ENCODE data around the gene FAHD2A. TPM values are rescaled to one million over a fixed set of nuclear protein-coding genes. Genes with fewer than 3 reads are reported as not detected.

The FAHD2A gene
- polyA plus RNA-seq, 1 donor (not counting 4 experiments of a cell fraction or from before 2014, with no cell fraction given), result 27.2 TPM

GRCh38 chr2:95372845-95373244 lies 29.7 kb upstream of the FAHD2A start:
- no peak for FAIRE-seq

GRCh38 chr2:95374029-95374428 lies 28.5 kb upstream of the FAHD2A start:
- dilution Hi-C loops (cut with MboI; ENCODE audit: extremely low pct_ligation_motif_present, low sequenced_read_pairs), result no loop called here
- no peak overlapping the region for H3K4me3 ChIP-seq (ENCODE audit: control insufficient read depth in 2 of 3, extremely low read depth in 1 of 3, insufficient read depth in 2 of 3, low read depth in 1 of 3, low read length in 3 of 3)
- no peak overlapping the region for H3K9ac ChIP-seq (ENCODE audit: control insufficient read depth, extremely low read depth, insufficient read depth, low read length)
- H3K4me2 ChIP-seq (ENCODE audit: control insufficient read depth, extremely low read depth, insufficient read depth, low read depth, low read length), result no peak overlapping the region
- no peaks in the 10 kb centered on the region for H4K20me1 ChIP-seq (ENCODE audit: control insufficient read depth, extremely low read depth, insufficient read depth, low read length)
- no peaks in the 10 kb centered on the region for H3K4me1 ChIP-seq (ENCODE audit: control insufficient read depth, extremely low read depth, insufficient read depth, low read length)
- TF ChIP-seq CTCF (optimal IDR thresholded peaks at IDR 0.05 in 1 of 3, IDR thresholded peaks at IDR 0.05 in 1 of 3, conservative IDR thresholded peaks at IDR 0.05 in 1 of 3; ENCODE audit: extremely low read depth in 1 of 3, insufficient read depth in 2 of 3, low read length in 3 of 3) (no peak), EZH2 (IDR thresholded peaks at IDR 0.05; ENCODE audit: low read length) (no peak)
- no peaks in the 10 kb centered on the region for H3K36me3 ChIP-seq (ENCODE audit: control insufficient read depth in 2 of 2, extremely low read depth in 1 of 2, insufficient read depth in 2 of 2, low read length in 2 of 2)
- FAIRE-seq (no peak), DNase-seq (ENCODE audit: low read depth, low spot score) (no peak)
- no peaks in the 10 kb centered on the region for H3K9me1 ChIP-seq (ENCODE audit: control insufficient read depth, extremely low read depth, insufficient read depth, low read length)
- H2AFZ ChIP-seq (ENCODE audit: control insufficient read depth, low read length), result no peak overlapping the region
- H3K27ac ChIP-seq (ENCODE audit: control insufficient read depth, insufficient read depth, low read length), result no peak overlapping the region
- no peaks in the 10 kb centered on the region for H3K79me2 ChIP-seq (ENCODE audit: control insufficient read depth, insufficient read depth, low read length)
- no peaks in the 10 kb centered on the region for H3K9me3 ChIP-seq (ENCODE audit: control insufficient read depth, low read depth, low read length)
- no peaks in the 10 kb centered on the region for H3K27me3 ChIP-seq (ENCODE audit: control insufficient read depth, extremely low read depth, insufficient read depth, low read length)

More at GRCh38 chr2:95372845-95373244, 29.7 kb upstream of the FAHD2A start:
- Histone ChIP-seq H3K4me3 (ENCODE audit: control insufficient read depth in 2 of 3, extremely low read depth in 1 of 3, insufficient read depth in 2 of 3, low read depth in 1 of 3, low read length in 3 of 3) (no peak overlapping the region), H3K4me1 (ENCODE audit: control insufficient read depth, extremely low read depth, insufficient read depth, low read length) (no peaks in the 10 kb centered on the region), H3K27ac (ENCODE audit: control insufficient read depth, insufficient read depth, low read length) (no peak overlapping the region), H4K20me1 (ENCODE audit: control insufficient read depth, extremely low read depth, insufficient read depth, low read length) (no peaks in the 10 kb centered on the region), H3K36me3 (ENCODE audit: control insufficient read depth in 2 of 2, extremely low read depth in 1 of 2, insufficient read depth in 2 of 2, low read length in 2 of 2) (no peaks in the 10 kb centered on the region), H3K4me2 (ENCODE audit: control insufficient read depth, extremely low read depth, insufficient read depth, low read depth, low read length) (no peak overlapping the region), H3K9me1 (ENCODE audit: control insufficient read depth, extremely low read depth, insufficient read depth, low read length) (no peaks in the 10 kb centered on the region), H3K79me2 (ENCODE audit: control insufficient read depth, insufficient read depth, low read length) (no peaks in the 10 kb centered on the region), H3K9ac (ENCODE audit: control insufficient read depth, extremely low read depth, insufficient read depth, low read length) (no peak overlapping the region), H3K27me3 (ENCODE audit: control insufficient read depth, extremely low read depth, insufficient read depth, low read length) (no peaks in the 10 kb centered on the region), H2AFZ (ENCODE audit: control insufficient read depth, low read length) (no peak overlapping the region), H3K9me3 (ENCODE audit: control insufficient read depth, low read depth, low read length) (no peaks in the 10 kb centered on the region)
- no peak for DNase-seq (ENCODE audit: low read depth, low spot score)
- dilution Hi-C loops (cut with MboI; ENCODE audit: extremely low pct_ligation_motif_present, low sequenced_read_pairs), result no loop called here
- no peak for TF ChIP-seq CTCF (optimal IDR thresholded peaks at IDR 0.05 in 1 of 3, IDR thresholded peaks at IDR 0.05 in 1 of 3, conservative IDR thresholded peaks at IDR 0.05 in 1 of 3; ENCODE audit: extremely low read depth in 1 of 3, insufficient read depth in 2 of 3, low read length in 3 of 3)
- no peak for TF ChIP-seq EZH2 (IDR thresholded peaks at IDR 0.05; ENCODE audit: low read length)

All from keratinocyte (primary cell).